Endothelial cell of umbilical vein (primary cell): Measurements from ENCODE around the gene BLOC1S1. TPM values are rescaled to one million over a fixed set of nuclear protein-coding genes. Genes with fewer than 3 reads are reported as not detected.

Source experiments
- BruUV-seq: library from RNA; stranded (reverse); fragments of 400-500 nt; replicated peaks from 2 replicates; lab custom pipeline; 2021; lab: Mats Ljungman, UMichigan
- CTCF ChIA-PET: fragments of 300-600, 350-600 bp; sonication (Branson Sonifier 250); formaldehyde crosslinking; loops from one replicate; lab custom pipeline; 2021; ENCODE audit warnings: antibody characterized with exemption, inconsistent platforms; lab: Charles Lee
- POLR2A ChIA-PET: fragments of 300-600, 350-600 bp; sonication (Branson Sonifier 250); formaldehyde crosslinking; loops from one replicate; lab custom pipeline; 2021; ENCODE audit warnings: antibody characterized with exemption, inconsistent platforms; lab: Charles Lee
- DNase-seq: peaks from one replicate; pipeline ENCODE4 v3.0.0-alpha.2; 2011; ENCODE audit warnings: low read depth, low spot score
- FAIRE-seq: peaks from 2 replicates; lab custom pipeline; 2011; peaks lifted over from hg19 to GRCh38; lab: Jason Lieb, UNC
- H2AFZ ChIP-seq: 2 replicates; pipeline ENCODE4 v1.6.0; 2012; ENCODE audit warnings: low read depth, low read length, control low read depth, inconsistent platforms
- H3K27ac ChIP-seq: 2 replicates; pipeline ENCODE4 v1.5.1; 2011; ENCODE audit warnings: low read depth, mild to moderate bottlenecking, control low read depth, low read length, moderate library complexity; ENCODE audit not compliant: insufficient read depth
- H3K27me3 ChIP-seq, 2 experiments: 2 replicates each; pipeline versions ENCODE4 v1.6.0 to v1.6.1; 2011; ENCODE audit warnings: low read length in 2 of 2, mixed read lengths in 1 of 2; ENCODE audit not compliant: control insufficient read depth in 2 of 2, insufficient read depth in 2 of 2
- H3K36me3 ChIP-seq, 2 experiments: 2 replicates in 1 of 2; 3 replicates in 1 of 2; pipeline ENCODE4 v1.5.1; 2011; ENCODE audit warnings: low read length in 2 of 2, mild to moderate bottlenecking in 1 of 2, moderate library complexity in 1 of 2; ENCODE audit not compliant: control insufficient read depth in 2 of 2, insufficient read depth in 2 of 2; ENCODE audit errors: extremely low read depth in 1 of 2
- H3K4me1 ChIP-seq: 3 replicates; pipeline ENCODE4 v1.5.1; 2011; ENCODE audit warnings: mild to moderate bottlenecking, low read length; ENCODE audit not compliant: control insufficient read depth, insufficient read depth; ENCODE audit errors: extremely low read depth
- H3K4me2 ChIP-seq: 2 replicates; pipeline ENCODE4 v1.6.1; 2011; ENCODE audit warnings: low read length, control low read depth, mixed read lengths; ENCODE audit not compliant: insufficient read depth
- H3K4me3 ChIP-seq, 3 experiments: fragments of 200-600 bp in 1 of 3; sonication (generic), shearing (Covaris generic) in 1 of 3; replicated peaks in 1 of 3; 2 replicates each; pipeline ENCODE4 v1.5.1; 2011 to 2016; ENCODE audit warnings: control low read depth in 3 of 3, low read length in 3 of 3, mild to moderate bottlenecking in 2 of 3, inconsistent platforms in 1 of 3, low read depth in 1 of 3, moderate library complexity in 1 of 3; ENCODE audit not compliant: insufficient read depth in 1 of 3
- H3K79me2 ChIP-seq: 2 replicates; pipeline ENCODE4 v1.6.0; 2012; ENCODE audit warnings: low read length, inconsistent platforms; ENCODE audit not compliant: control insufficient read depth, insufficient read depth
- H3K9ac ChIP-seq: replicated peaks from 2 replicates; pipeline ENCODE3; 2011; ENCODE audit warnings: low read length, control low read depth; ENCODE audit not compliant: insufficient read depth; ENCODE audit errors: extremely low read depth
- H3K9me1 ChIP-seq: replicated peaks from 3 replicates; pipeline ENCODE4 v1.6.0; 2011; ENCODE audit warnings: mild to moderate bottlenecking, low read length; ENCODE audit not compliant: control insufficient read depth, insufficient read depth; ENCODE audit errors: extremely low read depth
- H3K9me3 ChIP-seq: replicated peaks from 2 replicates; pipeline ENCODE4 v1.5.1; 2012; ENCODE audit warnings: low read length, inconsistent platforms; ENCODE audit not compliant: control insufficient read depth, insufficient read depth
- H4K20me1 ChIP-seq: replicated peaks from 2 replicates; pipeline ENCODE3; 2011; ENCODE audit warnings: mild to moderate bottlenecking, low read length; ENCODE audit not compliant: control insufficient read depth, insufficient read depth; ENCODE audit errors: extremely low read depth
- CTCF ChIP-seq, 2 donors: IDR thresholded peaks; 1 replicate in 1 of 2; 2 replicates in 1 of 2; pipeline ENCODE4 v1.5.1; 2011; ENCODE audit warnings: low read length in 2 of 2, mild to moderate bottlenecking in 2 of 2, moderate library complexity in 2 of 2, control low read depth in 1 of 2, inconsistent platforms in 1 of 2, low read depth in 1 of 2; ENCODE audit not compliant: insufficient read depth in 1 of 2; ENCODE audit errors: extremely low read depth in 1 of 2
- EZH2 ChIP-seq: IDR thresholded peaks from 2 replicates; pipeline ENCODE4 v1.6.1; 2012; ENCODE audit warnings: borderline replicate concordance, low read depth, mild to moderate bottlenecking, moderate library complexity, low read length, inconsistent platforms; ENCODE audit not compliant: severe bottlenecking
- FOS ChIP-seq: IDR thresholded peaks from 2 replicates; pipeline ENCODE4 v1.6.1; 2011; ENCODE audit warnings: mild to moderate bottlenecking, low read length, moderate library complexity, borderline replicate concordance; ENCODE audit not compliant: insufficient read depth
- GATA2 ChIP-seq: IDR thresholded peaks from 2 replicates; pipeline ENCODE4 v1.7.0; 2011; ENCODE audit warnings: low read depth, mild to moderate bottlenecking, moderate library complexity, mixed read lengths, low read length; ENCODE audit not compliant: insufficient read length, insufficient read depth
- JUN ChIP-seq: IDR thresholded peaks from 2 replicates; pipeline ENCODE4 v1.6.1; 2011; ENCODE audit warnings: borderline replicate concordance, low read depth; ENCODE audit not compliant: insufficient read length, insufficient read depth
- MYC ChIP-seq: IDR thresholded peaks from one replicate; pipeline ENCODE4 v1.6.1; 2011; ENCODE audit warnings: mild to moderate bottlenecking, low read depth, low read length
- POLR2A ChIP-seq: IDR thresholded peaks from 2 replicates; pipeline ENCODE4 v1.6.1; 2012; ENCODE audit warnings: low read depth, mild to moderate bottlenecking, control low read depth, low read length
- POLR2AphosphoS5 ChIP-seq: IDR thresholded peaks from 2 replicates; pipeline ENCODE4 v1.6.1; 2012; ENCODE audit warnings: low read depth, mild to moderate bottlenecking, control low read depth, low read length, moderate library complexity; ENCODE audit not compliant: insufficient read depth
- dilution Hi-C: fragments of 300-500 bp; cut with MboI; formaldehyde crosslinking; loops from one replicate; pipeline ENCODE4 v1.15.0; 2019; ENCODE audit warnings: low sequenced_read_pairs; ENCODE audit not compliant: extremely low pct_ligation_motif_present
- intact Hi-C: fragments of 100-400 bp; cut with micrococcal nuclease; formaldehyde crosslinking; loops from one replicate; pipeline ENCODE4 v1.10.0; 2022
- polyA plus RNA-seq, 4 experiments: library from polyadenylated mRNA; depleted of rRNA in 3 of 4; stranded (reverse) in 3 of 4; unstranded in 1 of 4; fragments of >200 nt; gene quantifications; 2 replicates each; pipeline versions ENCODE4 v1.2.1 to v1.2.3, GENCODE V29; 2011 to 2012; ENCODE audit warnings: missing spikeins in 1 of 4
- total RNA-seq: library from RNA; stranded (reverse); gene quantifications from 2 replicates; pipeline ENCODE4 v1.2.3, GENCODE V29; 2021
- TF ChIP-seq, protein P1 (sequence below): IDR thresholded peaks from 2 replicates; pipeline ENCODE4 v1.6.1; 2011; ENCODE audit not compliant: insufficient read depth, insufficient read length

Gene BLOC1S1
- total and polyA plus RNA-seq, 2 donors (not counting 3 experiments of a cell fraction or from before 2014, with no cell fraction given) = 84.1 to 192 TPM

- Histone ChIP-seq H3K4me2 (no peak overlapping the region), H3K79me2 (no peaks in the 10 kb centered on the region), H3K27me3 (no peaks in the 10 kb centered on the region), H3K4me1 (no peaks in the 10 kb centered on the region), H3K36me3 (no peaks in the 10 kb centered on the region), H4K20me1 (no peaks in the 10 kb centered on the region), H2AFZ (no peak overlapping the region), H3K9me1 (no peaks in the 10 kb centered on the region), H3K9me3 (no peaks in the 10 kb centered on the region), H3K27ac (no peak overlapping the region), H3K4me3 (no peak overlapping the region), H3K9ac (no peak overlapping the region)
- POLR2A ChIA-PET = no interaction called here
- DNase-seq (no peak), FAIRE-seq (no peak)
- no TSS peak for BruUV-seq
- TF ChIP-seq GATA2 = no peak
- no peak for TF ChIP-seq CTCF (IDR thresholded peaks at IDR 0.05; ENCODE audit: extremely low read depth in 1 of 2, insufficient read depth in 1 of 2, low read depth in 1 of 2, low read length in 2 of 2)
- TF ChIP-seq, protein P1, sequence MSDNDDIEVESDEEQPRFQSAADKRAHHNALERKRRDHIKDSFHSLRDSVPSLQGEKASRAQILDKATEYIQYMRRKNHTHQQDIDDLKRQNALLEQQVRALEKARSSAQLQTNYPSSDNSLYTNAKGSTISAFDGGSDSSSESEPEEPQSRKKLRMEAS = no peak
- no peak for TF ChIP-seq JUN
- TF ChIP-seq MYC = no peak
- TF ChIP-seq POLR2AphosphoS5 = no peak
- no peak for TF ChIP-seq POLR2A
- no peak for TF ChIP-seq EZH2
- no peak for TF ChIP-seq FOS
- CTCF ChIA-PET = no interaction called here
- intact Hi-C loops (no loop called here), dilution Hi-C loops (no loop called here)
Measured at GRCh38 chr12:55692631-55693322, 23.1 kb upstream of the BLOC1S1 start.
